KOPT-K1 (cell line): ENCODE data around the gene TCHP.
"Not testable (repeated sequence)": the region's sequence is repeated elsewhere in the genome, so short reads cannot be mapped to it uniquely, and the experiment has no call there.

Source experiments
- H3K27ac ChIP-seq: fragments of 200-600 bp; sonication (generic); 2 replicates; pipeline ENCODE4 v1.5.1; 2016; ENCODE audit warnings: antibody characterized with exemption, mild to moderate bottlenecking, low read depth, low read length; ENCODE audit not compliant: poor library complexity, severe bottlenecking
- H3K36me3 ChIP-seq: fragments of 200-600 bp; sonication (generic); 2 replicates; pipeline ENCODE4 v1.5.1; 2017; ENCODE audit warnings: antibody characterized with exemption, mild to moderate bottlenecking, low read length, moderate library complexity; ENCODE audit not compliant: insufficient read depth
- H3K9me3 ChIP-seq: fragments of 200-600 bp; sonication (generic); 2 replicates; pipeline ENCODE4 v1.5.1; 2017; ENCODE audit warnings: antibody characterized with exemption, low read length, mild to moderate bottlenecking; ENCODE audit not compliant: insufficient read depth, poor library complexity, severe bottlenecking

TCHP gene

GRCh38 chr12:109891731-109892130, 8.3 kb upstream of the TCHP start:
- not testable (repeated sequence) for H3K27ac ChIP-seq, H3K9me3 ChIP-seq, H3K36me3 ChIP-seq

- peak overlapping the region; percentile 25 for H3K27ac ChIP-seq
- H3K9me3 ChIP-seq: no peaks in the 10 kb centered on the region
- H3K36me3 ChIP-seq: no peaks in the 10 kb centered on the region
Measured at GRCh38 chr12:109892165-109892715, 7.8 kb upstream of the TCHP start.

- H3K27ac ChIP-seq: peak overlapping the region; percentile 25
- H3K36me3 ChIP-seq: no peaks in the 10 kb centered on the region
- no peaks in the 10 kb centered on the region for H3K9me3 ChIP-seq
Measured at GRCh38 chr12:109892748-109893147, 7.3 kb upstream of the TCHP start.

- Histone ChIP-seq H3K27ac (peak overlapping the region; percentile 25), H3K36me3 (no peaks in the 10 kb centered on the region), H3K9me3 (no peaks in the 10 kb centered on the region)
Measured at GRCh38 chr12:109893261-109893995, 6.6 kb upstream of the TCHP start.

GRCh38 chr12:109894939-109895338, 5.1 kb upstream of the TCHP start:
- no peaks in the 10 kb centered on the region for H3K36me3 ChIP-seq
- no peak overlapping the region for H3K27ac ChIP-seq
- H3K9me3 ChIP-seq: no peaks in the 10 kb centered on the region

GRCh38 chr12:109896188-109896587, 3.9 kb upstream of the TCHP start:
- Histone ChIP-seq H3K36me3 (no peaks in the 10 kb centered on the region), H3K9me3 (no peaks in the 10 kb centered on the region), H3K27ac (no peak overlapping the region)

- Histone ChIP-seq H3K36me3 (peaks cover under 1% of the 10 kb centered on the region; the same call in 1 of the 2 replicates), H3K9me3 (no peaks in the 10 kb centered on the region)
Measured at GRCh38 chr12:109897029-109897428, 3.0 kb upstream of the TCHP start.

GRCh38 chr12:109899345-109899744, 729 bp upstream of the TCHP start:
- H3K27ac ChIP-seq: peak overlapping the region; percentile 76
- H3K36me3 ChIP-seq: peaks cover 24% of the 10 kb centered on the region
- not testable (repeated sequence) for H3K9me3 ChIP-seq

More at GRCh38 chr12:109897029-109897428, 3.0 kb upstream of the TCHP start:
- no peak overlapping the region for H3K27ac ChIP-seq

GRCh38 chr12:109900752-109901580, 892 bp downstream of the TCHP start:
- peaks cover 40% of the 10 kb centered on the region for H3K36me3 ChIP-seq
- peak overlapping the region; percentile 76 for H3K27ac ChIP-seq
- H3K9me3 ChIP-seq: no peaks in the 10 kb centered on the region

- H3K9me3 ChIP-seq: no peaks in the 10 kb centered on the region
- H3K27ac ChIP-seq: no peak overlapping the region
- peaks cover 60% of the 10 kb centered on the region for H3K36me3 ChIP-seq
Measured at GRCh38 chr12:109902891-109903418, 2.9 kb downstream of the TCHP start.

- Histone ChIP-seq H3K9me3 (no peaks in the 10 kb centered on the region), H3K27ac (no peak overlapping the region), H3K36me3 (peaks cover 84% of the 10 kb centered on the region)
Measured at GRCh38 chr12:109905301-109905700, 5.2 kb downstream of the TCHP start.

- peaks cover 100% of the 10 kb centered on the region for H3K36me3 ChIP-seq
- H3K9me3 ChIP-seq: no peaks in the 10 kb centered on the region
- H3K27ac ChIP-seq: no peak overlapping the region
Measured at GRCh38 chr12:109910254-109910968, 10.3 kb downstream of the TCHP start.

- H3K9me3 ChIP-seq: no peaks in the 10 kb centered on the region
- H3K36me3 ChIP-seq: peaks cover 100% of the 10 kb centered on the region
- H3K27ac ChIP-seq: no peak overlapping the region
Measured at GRCh38 chr12:109910969-109911348, 10.9 kb downstream of the TCHP start.

- H3K9me3 ChIP-seq: no peaks in the 10 kb centered on the region
- peaks cover 100% of the 10 kb centered on the region for H3K36me3 ChIP-seq
- H3K27ac ChIP-seq: no peak overlapping the region
Measured at GRCh38 chr12:109912855-109913321, 12.8 kb downstream of the TCHP start.
